H1 (cell line): Measurements from ENCODE around the gene CIB2. TPM values are rescaled to one million over a fixed set of nuclear protein-coding genes. Genes with fewer than 3 reads are reported as not detected.

Experiments used
- CTCF ChIA-PET: fragments of 300-600 bp; sonication (Branson Sonifier 250); formaldehyde crosslinking; loops from one replicate; lab custom pipeline; 2021; ENCODE audit not compliant: partially characterized antibody; lab: Charles Lee
- POLR2A ChIA-PET: fragments of 300-600 bp; sonication (Branson Sonifier 250); formaldehyde crosslinking; loops from one replicate; lab custom pipeline; 2021; ENCODE audit warnings: inconsistent platforms; ENCODE audit not compliant: partially characterized antibody; lab: Charles Lee
- DNase-seq, 2 experiments: peaks; one replicate each; pipeline versions ENCODE4 v3.0.0 to v3.0.0-alpha.2; 2010 to 2022; ENCODE audit warnings: low spot score in 2 of 2, low read depth in 1 of 2, mixed read lengths in 1 of 2
- FAIRE-seq: peaks from 2 replicates; lab custom pipeline; 2011; peaks lifted over from hg19 to GRCh38; lab: Jason Lieb, UNC
- H2AFZ ChIP-seq: 2 replicates; pipeline ENCODE4 v1.8.1; 2012; ENCODE audit warnings: low read length, inconsistent platforms
- H2AK5ac ChIP-seq: 2 replicates; pipeline ENCODE4 v1.6.1; 2013; ENCODE audit warnings: low read depth, low read length
- H2BK120ac ChIP-seq: replicated peaks from 2 replicates; pipeline ENCODE3; 2013; ENCODE audit warnings: low read depth, low read length, inconsistent platforms
- H2BK12ac ChIP-seq: 2 replicates; pipeline ENCODE4 v1.6.1; 2013; ENCODE audit warnings: low read depth, low read length
- H2BK15ac ChIP-seq: 2 replicates; pipeline ENCODE4 v1.6.1; 2013; ENCODE audit warnings: low read length
- H2BK20ac ChIP-seq: 2 replicates; pipeline ENCODE4 v1.6.1; 2013; ENCODE audit warnings: low read length
- H2BK5ac ChIP-seq: 2 replicates; pipeline ENCODE4 v1.6.1; 2013; ENCODE audit warnings: low read depth, low read length
- H3K14ac ChIP-seq: 2 replicates; pipeline ENCODE4 v1.6.1; 2013; ENCODE audit warnings: inconsistent platforms; ENCODE audit not compliant: insufficient read length
- H3K18ac ChIP-seq: 2 replicates; pipeline ENCODE4 v1.6.1; 2013; ENCODE audit warnings: low read length; ENCODE audit errors: extremely low read depth
- H3K23ac ChIP-seq: 2 replicates; pipeline ENCODE4 v1.6.1; 2013; ENCODE audit warnings: inconsistent platforms; ENCODE audit not compliant: insufficient read length
- H3K23me2 ChIP-seq: 2 replicates; pipeline ENCODE4 v1.6.1; 2013; ENCODE audit warnings: low read depth, low read length
- H3K27ac ChIP-seq: 2 replicates; pipeline ENCODE4 v1.6.1; 2011; ENCODE audit warnings: low read depth, low read length, inconsistent platforms
- H3K27me3 ChIP-seq, 4 experiments: replicated peaks in 1 of 4; 1 replicate in 1 of 4; 2 replicates in 3 of 4; pipeline versions ENCODE4 v1.6.1 to v1.8.1; 2011 to 2013; ENCODE audit warnings: low read length in 3 of 4, mild to moderate bottlenecking in 3 of 4, inconsistent platforms in 2 of 4, mixed read lengths in 2 of 4, moderate library complexity in 1 of 4; ENCODE audit not compliant: control insufficient read depth in 3 of 4, insufficient read depth in 3 of 4; ENCODE audit errors: extremely low read depth in 1 of 4
- H3K36me3 ChIP-seq, 4 experiments: 2 replicates each; pipeline versions ENCODE4 v1.6.1 to v1.8.1; 2011 to 2013; ENCODE audit warnings: mild to moderate bottlenecking in 4 of 4, low read length in 3 of 4, moderate library complexity in 2 of 4, control low read depth in 1 of 4, inconsistent platforms in 1 of 4; ENCODE audit not compliant: insufficient read depth in 4 of 4, control insufficient read depth in 2 of 4
- H3K4ac ChIP-seq: replicated peaks from 2 replicates; pipeline ENCODE3; 2013; ENCODE audit warnings: low read length, low read depth, mixed read lengths, inconsistent platforms; ENCODE audit not compliant: insufficient read length
- H3K4me1 ChIP-seq, 4 experiments: replicated peaks in 1 of 4; 1 replicate in 1 of 4; 2 replicates in 3 of 4; pipeline versions ENCODE4 v1.6.1 to v1.8.1; 2011 to 2013; ENCODE audit warnings: low read length in 3 of 4, inconsistent platforms in 2 of 4, mixed read lengths in 1 of 4; ENCODE audit not compliant: insufficient read depth in 4 of 4, control insufficient read depth in 3 of 4
- H3K4me2 ChIP-seq, 2 experiments: 2 replicates each; pipeline versions ENCODE4 v1.6.1 to v1.8.1; 2011 to 2013; ENCODE audit warnings: low read depth in 2 of 2, low read length in 2 of 2, control low read depth in 1 of 2, inconsistent platforms in 1 of 2, mild to moderate bottlenecking in 1 of 2; ENCODE audit not compliant: insufficient read depth in 1 of 2
- H3K4me3 ChIP-seq, 4 experiments: fragments of 200-600, 300-600 bp in 1 of 4; sonication (generic), shearing (Covaris generic), sonication (Bioruptor Twin) in 1 of 4; 2 replicates each; pipeline versions ENCODE4 v1.5.1 to v1.8.1; 2011 to 2016; ENCODE audit warnings: low read length in 4 of 4, low read depth in 3 of 4, control low read depth in 2 of 4, inconsistent platforms in 2 of 4, mild to moderate bottlenecking in 2 of 4, mixed read lengths in 1 of 4, moderate library complexity in 1 of 4; ENCODE audit not compliant: insufficient read depth in 2 of 4; ENCODE audit errors: extremely low read depth in 1 of 4
- H3K56ac ChIP-seq: replicated peaks from 2 replicates; pipeline ENCODE3; 2013; ENCODE audit warnings: low read depth, mild to moderate bottlenecking, mixed read lengths, low read length, inconsistent platforms; ENCODE audit not compliant: insufficient read length
- H3K79me1 ChIP-seq: 2 replicates; pipeline ENCODE4 v1.6.1; 2013; ENCODE audit warnings: low read depth, low read length, control low read depth
- H3K79me2 ChIP-seq, 2 experiments: 2 replicates each; pipeline versions ENCODE4 v1.6.1 to v1.8.1; 2012 to 2013; ENCODE audit warnings: low read length in 2 of 2, mild to moderate bottlenecking in 2 of 2, inconsistent platforms in 1 of 2; ENCODE audit not compliant: insufficient read depth in 2 of 2, control insufficient read depth in 1 of 2
- H3K9ac ChIP-seq, 4 experiments: replicated peaks in 1 of 4; 1 replicate in 1 of 4; 2 replicates in 3 of 4; pipeline versions ENCODE4 v1.6.1 to v1.8.1; 2011 to 2013; ENCODE audit warnings: low read depth in 3 of 4, low read length in 3 of 4, control low read depth in 2 of 4, mild to moderate bottlenecking in 2 of 4, moderate library complexity in 2 of 4, inconsistent platforms in 1 of 4; ENCODE audit errors: extremely low read depth in 1 of 4
- H3K9me3 ChIP-seq, 2 experiments: 2 replicates each; pipeline versions ENCODE4 v1.6.1 to v1.8.1; 2012 to 2013; ENCODE audit warnings: mild to moderate bottlenecking in 2 of 2, moderate library complexity in 2 of 2, control low read depth in 1 of 2, inconsistent platforms in 1 of 2, low read depth in 1 of 2, low read length in 1 of 2, mixed read lengths in 1 of 2; ENCODE audit not compliant: insufficient read depth in 2 of 2
- H4K20me1 ChIP-seq, 2 experiments: replicated peaks in 1 of 2; 2 replicates each; pipeline versions ENCODE3 to v1.8.1; 2011 to 2013; ENCODE audit warnings: inconsistent platforms in 2 of 2, low read length in 2 of 2, mild to moderate bottlenecking in 1 of 2; ENCODE audit not compliant: insufficient read depth in 2 of 2, control insufficient read depth in 1 of 2
- H4K5ac ChIP-seq: 2 replicates; pipeline ENCODE4 v1.6.1; 2013; ENCODE audit warnings: low read length, low read depth, mixed read lengths, inconsistent platforms; ENCODE audit not compliant: insufficient read length
- H4K8ac ChIP-seq: 2 replicates; pipeline ENCODE4 v1.8.0; 2013; ENCODE audit warnings: mild to moderate bottlenecking, moderate library complexity, low read length, inconsistent platforms; ENCODE audit not compliant: insufficient read depth; ENCODE audit errors: extremely low read depth
- H4K91ac ChIP-seq: replicated peaks from 2 replicates; pipeline ENCODE3; 2013; ENCODE audit warnings: low read length, mixed read lengths, inconsistent platforms; ENCODE audit not compliant: insufficient read length
- ASH2L ChIP-seq: fragments of 200-600, 300-600 bp; sonication (generic); IDR thresholded peaks from one replicate; pipeline ENCODE4 v1.7.1; 2017; ENCODE audit warnings: low read length
- BACH1 ChIP-seq: IDR thresholded peaks from 2 replicates; pipeline ENCODE4 v1.6.1; 2012; ENCODE audit warnings: low read length, improper control_type of control experiment
- CHD2 ChIP-seq: IDR thresholded peaks from 2 replicates; pipeline ENCODE4 v1.6.1; 2012; ENCODE audit warnings: low read length, improper control_type of control experiment
- CTBP2 ChIP-seq: IDR thresholded peaks from 2 replicates; pipeline ENCODE4 v1.7.0; 2011; ENCODE audit warnings: borderline replicate concordance, mild to moderate bottlenecking, moderate library complexity, mixed read lengths, low read length; ENCODE audit not compliant: insufficient read depth, insufficient read length
- EP300 ChIP-seq, 2 experiments: IDR thresholded peaks; 1 replicate in 1 of 2; 2 replicates in 1 of 2; pipeline ENCODE4 v1.6.1; 2011 to 2012; ENCODE audit warnings: low read depth in 2 of 2, low read length in 2 of 2, mild to moderate bottlenecking in 2 of 2, borderline replicate concordance in 1 of 2, inconsistent platforms in 1 of 2, moderate library complexity in 1 of 2
- GABPA ChIP-seq: IDR thresholded peaks from 2 replicates; pipeline ENCODE4 v1.6.1; 2011; ENCODE audit warnings: mild to moderate bottlenecking, low read length, moderate library complexity, borderline replicate concordance; ENCODE audit not compliant: insufficient read depth
- NRF1 ChIP-seq: IDR thresholded peaks from 2 replicates; pipeline ENCODE4 v1.6.1; 2011; ENCODE audit warnings: mild to moderate bottlenecking, low read depth, low read length, improper control_type of control experiment
- POLR2A ChIP-seq, 2 experiments: IDR thresholded peaks; 1 replicate in 1 of 2; 2 replicates in 1 of 2; pipeline ENCODE4 v1.6.1; 2011; ENCODE audit warnings: low read depth in 2 of 2, low read length in 2 of 2, mild to moderate bottlenecking in 2 of 2; ENCODE audit errors: control extremely low read depth in 1 of 2
- SP1 ChIP-seq: IDR thresholded peaks from 2 replicates; pipeline ENCODE4 v1.6.1; 2011; ENCODE audit warnings: low read depth, low read length
- ZNF274 ChIP-seq: IDR thresholded peaks from 2 replicates; pipeline ENCODE4 v1.7.0; 2012; ENCODE audit warnings: low read length, borderline replicate concordance; ENCODE audit errors: extremely low read depth
- WGBS, 2 experiments: shearing (Covaris generic) in 1 of 2; methylation state at CpG; one replicate each; pipeline versions ENCODE4 v1.1.6 to v1.1.7; 2013 to 2015; ENCODE audit warnings: low lambda C conversion rate in 2 of 2, mixed read lengths in 2 of 2, inconsistent platforms in 1 of 2, low coverage in 1 of 2, missing lambda C conversion rate in 1 of 2; ENCODE audit not compliant: insufficient replicate concordance in 2 of 2, insufficient coverage in 1 of 2, insufficient read length in 1 of 2; ENCODE audit errors: extremely low coverage in 1 of 2, missing lambda C conversion rate in 1 of 2; 5-methylcytosine and 5-hydroxymethylcytosine counted together
- polyA plus RNA-seq, 7 experiments: library from polyadenylated mRNA; depleted of rRNA in 3 of 7; stranded (reverse) in 5 of 7; unstranded in 2 of 7; fragments of >200 nt in 5 of 7; fragments of 200-250 nt in 2 of 7; gene quantifications; 1 replicate in 5 of 7; 2 replicates in 1 of 7; 4 replicates in 1 of 7; pipeline versions ENCODE4 v1.2.1 to v1.2.3, GENCODE V29; 2011 to 2013; ENCODE audit warnings: missing spikeins in 2 of 7, mixed read lengths in 2 of 7
- total RNA-seq: library from RNA; stranded (reverse); fragmentation: NEBNext Ultra II Directional; extraction: Animal tissue kit (Norgen Biotek cat#: 25700); gene quantifications from 2 replicates; pipeline ENCODE4 v1.2.1, GENCODE V29; 2021

The CIB2 gene
- total and polyA plus RNA-seq, 2 of the 8 experiments (the other 6 are each of a cell fraction or from before 2014, with no cell fraction given): 41.5 to 45.8 TPM

GRCh38 chr15:78083186-78083585, 48.1 kb downstream of the CIB2 start:
- FAIRE-seq: no peak
- WGBS, 2 experiments: 85% methylated on average over 4 of the region's 4 CpGs; no CpG with 5 or more reads in 1 of the 2 experiments
- TF ChIP-seq EP300 (IDR thresholded peaks at IDR 0.05; ENCODE audit: borderline replicate concordance in 1 of 2, low read depth in 2 of 2, low read length in 2 of 2) (no peak), GABPA (no peak), NRF1 (no peak), POLR2A (IDR thresholded peaks at IDR 0.05; ENCODE audit: control extremely low read depth in 1 of 2, low read depth in 2 of 2, low read length in 2 of 2) (no peak), ZNF274 (no peak), CTBP2 (no peak), BACH1 (no peak), SP1 (no peak), ASH2L (no peak), CHD2 (no peak)

More at GRCh38 chr15:78083186-78083585, 48.1 kb downstream of the CIB2 start:
- Histone ChIP-seq H3K36me3 (no peaks in the 10 kb centered on the region), H4K91ac (no peak overlapping the region), H4K5ac (no peak overlapping the region), H3K79me2 (no peaks in the 10 kb centered on the region), H2AFZ (no peak overlapping the region), H3K18ac (no peak overlapping the region), H2BK15ac (no peak overlapping the region), H2BK20ac (no peak overlapping the region), H3K23me2 (no peaks in the 10 kb centered on the region), H3K79me1 (no peaks in the 10 kb centered on the region), H3K27me3 (no peaks in the 10 kb centered on the region; a peak in 1 of 7 replicates), H3K14ac (no peak overlapping the region), H2BK12ac (no peak overlapping the region), H3K23ac (no peak overlapping the region), H3K9ac (no peak overlapping the region), H3K4me2 (no peak overlapping the region), H3K4me3 (no peak overlapping the region), H3K27ac (no peak overlapping the region), H4K8ac (no peak overlapping the region), H2BK120ac (no peak overlapping the region), H2BK5ac (no peak overlapping the region), H3K4ac (no peak overlapping the region), H3K9me3 (no peaks in the 10 kb centered on the region), H4K20me1 (no peaks in the 10 kb centered on the region), H2AK5ac (no peak overlapping the region), H3K4me1 (no peaks in the 10 kb centered on the region), H3K56ac (no peak overlapping the region)
- ChIA-PET POLR2A (interaction anchor here (0.9 to 1.4 kb wide), 2 partner anchors 11 to 19 kb away, joined by 3 to 5 read pairs; no protein-coding TSS in a partner anchor), CTCF (interaction anchor here (0.9 to 3.3 kb wide), 14 partner anchors 10 to 159 kb away, joined by 3 to 19 read pairs (median 4); partner anchors contain the start of gene CIB2)
- no peak for DNase-seq
